IPS-NIHi7 (cell line): ENCODE data around the gene ZNF777.

Experiments used
- DNase-seq: peaks from one replicate; pipeline ENCODE4 v3.0.0; 2012; ENCODE audit warnings: mixed read lengths; ENCODE audit errors: extremely low spot score

The ZNF777 gene

DNA sequence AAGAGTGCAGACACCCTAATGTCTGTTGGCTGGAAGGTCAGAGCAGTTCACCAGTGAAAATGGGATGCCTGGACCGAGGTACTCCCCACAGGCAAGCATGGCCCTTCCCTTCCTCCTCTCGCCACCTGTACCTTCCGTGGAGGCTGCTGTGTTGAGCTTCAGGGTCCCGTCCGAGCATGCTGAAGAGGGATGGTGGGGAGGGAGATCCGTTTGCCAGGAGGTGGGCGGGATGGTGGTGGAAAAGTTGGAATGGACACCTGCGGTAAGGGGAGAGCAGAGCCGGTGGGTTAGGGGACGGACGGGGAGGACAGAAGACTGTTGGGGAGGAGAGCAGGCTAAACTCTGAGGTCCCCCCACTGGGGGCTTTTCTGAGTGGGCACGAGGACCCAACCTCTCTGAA lies 15.9 kb upstream of the ZNF777 start:
- DNase-seq = no peak

DNA sequence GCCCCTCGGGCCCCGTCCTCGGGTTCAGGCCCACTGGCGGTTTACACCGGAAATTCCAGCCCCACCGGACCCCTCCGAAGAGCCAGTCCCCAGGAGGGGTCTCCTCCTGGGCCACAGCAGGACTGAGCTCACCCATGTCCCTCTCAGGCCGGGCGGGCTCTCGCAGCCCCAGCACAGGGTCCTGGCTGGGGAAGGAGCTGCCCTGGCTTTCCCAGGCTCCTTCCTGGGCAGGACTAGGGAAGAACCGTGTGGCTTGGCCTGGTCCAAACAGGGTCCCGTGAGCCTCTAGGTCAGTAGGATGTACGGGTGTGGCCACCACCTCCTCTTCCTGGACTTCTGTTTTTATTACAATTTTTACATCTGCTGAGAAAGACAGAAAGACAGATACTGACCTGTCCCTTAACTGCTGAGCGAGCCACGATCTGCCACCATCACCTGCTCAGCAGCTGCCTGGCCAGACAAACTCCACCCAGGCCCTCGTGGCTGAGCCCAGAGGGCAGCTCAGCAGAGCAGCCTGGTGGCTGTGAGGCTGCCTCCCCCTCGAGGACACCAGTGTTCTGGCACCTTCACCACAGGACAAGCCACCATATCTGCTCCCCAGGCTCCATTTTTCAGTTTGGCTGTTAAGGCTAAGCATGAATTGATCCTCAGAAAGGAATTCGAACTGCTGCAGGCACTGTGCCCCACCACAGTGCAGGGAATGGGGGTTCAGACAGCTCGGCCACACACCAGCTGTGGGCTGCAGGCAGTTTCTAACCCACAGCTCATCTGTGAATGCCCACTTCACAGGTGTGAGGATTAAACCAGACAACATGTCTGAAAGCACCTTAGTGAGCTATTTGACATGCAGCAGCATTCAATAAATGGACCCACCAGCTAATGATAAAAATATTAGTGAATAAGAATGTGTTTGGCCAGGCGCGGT lies 14.5 kb upstream of the ZNF777 start:
- DNase-seq = no peak

DNA sequence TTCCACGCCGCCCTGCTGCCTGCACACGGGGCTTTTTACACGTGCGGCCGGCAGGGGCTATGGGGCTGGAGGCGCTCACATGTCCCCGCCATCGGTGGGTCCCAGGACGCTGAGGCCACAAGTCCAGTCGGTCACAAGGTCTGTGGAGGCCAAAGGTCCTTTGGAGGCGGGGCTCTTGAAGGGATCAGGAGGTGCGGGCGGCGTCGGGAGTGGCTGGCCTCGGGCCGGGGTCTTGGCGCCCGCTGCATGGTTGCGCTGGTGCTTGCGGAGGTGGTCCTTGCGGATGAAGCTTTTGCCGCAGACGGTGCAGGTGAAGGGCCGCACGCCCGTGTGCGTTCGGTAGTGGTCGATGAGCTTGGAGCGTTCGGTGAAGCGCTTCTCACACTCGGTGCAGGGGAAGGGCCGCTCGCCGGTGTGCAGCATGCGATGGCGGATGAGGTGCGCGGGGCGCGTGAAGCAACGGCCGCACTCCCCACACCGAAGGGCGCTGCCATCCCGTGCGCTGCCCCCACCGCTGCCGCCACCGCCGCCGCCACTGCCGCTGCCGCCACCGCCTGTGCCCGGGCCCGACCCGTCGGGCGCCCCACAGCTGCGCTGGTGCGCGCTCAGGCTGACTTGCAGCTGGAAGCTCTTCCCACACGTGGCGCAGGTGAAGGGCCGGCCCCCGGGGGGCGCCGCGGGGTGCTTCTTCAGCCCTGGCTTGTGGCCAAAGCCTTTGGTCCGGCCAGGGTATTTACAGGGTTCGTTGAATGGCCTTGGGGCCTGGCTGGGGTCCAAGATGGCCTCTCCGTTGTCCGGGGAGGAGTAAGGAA lies 13.7 kb upstream of the ZNF777 start:
- no peak for DNase-seq

GRCh38 chr7:149473251-149473650 lies 12.4 kb upstream of the ZNF777 start:
- no peak for DNase-seq

GRCh38 chr7:149471289-149471953 lies 10.6 kb upstream of the ZNF777 start:
- DNase-seq = no peak

DNA sequence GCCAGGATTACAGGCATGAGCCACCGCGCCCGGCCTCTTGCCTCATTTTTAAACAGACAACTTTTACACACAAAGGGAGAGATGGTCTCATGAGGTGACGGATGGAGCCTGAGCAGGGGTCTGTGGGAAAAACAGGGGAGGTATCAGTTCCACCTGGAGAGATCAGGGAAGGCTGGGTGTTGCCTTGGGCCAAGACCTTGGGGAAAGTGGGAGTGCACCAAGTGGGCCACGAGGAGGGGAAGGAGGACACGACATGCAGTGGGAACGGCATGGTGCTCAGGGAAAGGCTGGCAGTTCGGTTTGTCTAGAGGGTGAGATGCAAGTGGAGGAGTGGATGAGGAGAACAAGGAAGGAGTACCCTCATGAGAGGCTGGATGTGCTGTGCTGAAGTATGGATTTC lies 8.9 kb upstream of the ZNF777 start:
- DNase-seq = no peak

- DNase-seq = no peak
Observed at GRCh38 chr7:149468208-149468607, 7.3 kb upstream of the ZNF777 start.

DNA sequence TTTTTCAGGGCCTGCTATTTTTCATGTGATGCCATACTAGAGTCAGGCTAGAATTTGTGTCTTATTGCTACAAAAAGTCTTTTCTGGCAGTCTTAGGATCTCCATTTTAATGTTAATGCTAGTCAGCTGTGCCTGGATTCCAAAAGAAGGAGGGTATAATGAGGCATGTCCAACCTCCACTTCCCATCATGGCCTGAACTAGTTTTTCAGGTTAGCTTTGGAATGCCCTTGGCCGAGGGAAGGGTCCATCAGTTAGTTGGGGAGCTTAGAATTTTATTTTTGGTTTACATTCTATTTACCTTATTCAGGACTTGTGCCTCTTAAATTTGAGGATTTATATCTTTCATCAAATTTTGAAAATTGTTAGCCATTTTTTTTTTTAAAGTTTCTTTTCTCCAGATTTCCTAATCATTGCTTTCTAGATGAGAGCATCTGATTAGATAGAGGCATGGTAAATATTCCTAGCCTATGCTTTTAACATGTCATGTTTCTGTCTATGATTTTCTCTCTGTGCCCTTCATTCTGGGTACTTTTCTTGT lies 6.5 kb upstream of the ZNF777 start:
- DNase-seq = no peak

DNA sequence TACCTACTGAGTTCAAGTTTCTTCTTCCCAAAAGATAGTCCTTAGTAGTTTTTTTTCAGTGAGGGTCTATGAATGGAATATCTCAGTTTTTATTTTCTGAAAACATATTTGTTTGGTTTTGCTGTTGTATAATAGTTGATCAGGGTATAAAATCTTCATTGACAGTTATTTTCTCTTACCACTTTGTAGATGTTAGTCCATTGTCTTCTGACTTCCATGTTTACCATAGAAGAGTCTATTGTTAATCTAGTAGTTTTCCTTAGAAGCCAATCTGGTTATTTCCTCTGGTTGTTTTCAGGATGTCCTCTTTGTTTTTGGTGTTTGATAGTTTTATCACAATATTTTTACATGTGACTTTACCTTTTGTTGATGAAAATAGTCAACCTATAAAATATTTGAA lies 5.5 kb upstream of the ZNF777 start:
- DNase-seq = no peak

- no peak for DNase-seq
Observed at GRCh38 chr7:149463500-149464161, 2.8 kb upstream of the ZNF777 start.

DNA sequence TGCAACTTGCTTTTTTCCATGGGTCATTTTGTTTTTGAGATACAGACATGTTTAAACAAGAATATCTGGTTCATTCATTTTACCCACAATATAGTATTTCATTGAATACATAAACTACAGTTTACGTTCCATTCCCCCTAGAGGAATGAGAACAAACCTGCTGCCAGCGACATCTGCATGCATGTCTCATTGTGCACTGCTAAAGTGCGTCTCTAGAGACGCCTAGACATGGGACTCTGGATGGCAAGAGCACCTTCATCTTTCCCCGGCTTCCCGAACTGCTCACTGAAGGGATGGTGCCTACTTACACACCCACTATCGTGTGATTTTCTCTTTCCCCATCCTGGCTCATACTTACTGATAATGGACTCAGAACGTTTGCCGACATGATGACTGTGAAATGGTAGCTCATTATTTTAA lies 1.2 kb upstream of the ZNF777 start:
- DNase-seq = no peak

DNA sequence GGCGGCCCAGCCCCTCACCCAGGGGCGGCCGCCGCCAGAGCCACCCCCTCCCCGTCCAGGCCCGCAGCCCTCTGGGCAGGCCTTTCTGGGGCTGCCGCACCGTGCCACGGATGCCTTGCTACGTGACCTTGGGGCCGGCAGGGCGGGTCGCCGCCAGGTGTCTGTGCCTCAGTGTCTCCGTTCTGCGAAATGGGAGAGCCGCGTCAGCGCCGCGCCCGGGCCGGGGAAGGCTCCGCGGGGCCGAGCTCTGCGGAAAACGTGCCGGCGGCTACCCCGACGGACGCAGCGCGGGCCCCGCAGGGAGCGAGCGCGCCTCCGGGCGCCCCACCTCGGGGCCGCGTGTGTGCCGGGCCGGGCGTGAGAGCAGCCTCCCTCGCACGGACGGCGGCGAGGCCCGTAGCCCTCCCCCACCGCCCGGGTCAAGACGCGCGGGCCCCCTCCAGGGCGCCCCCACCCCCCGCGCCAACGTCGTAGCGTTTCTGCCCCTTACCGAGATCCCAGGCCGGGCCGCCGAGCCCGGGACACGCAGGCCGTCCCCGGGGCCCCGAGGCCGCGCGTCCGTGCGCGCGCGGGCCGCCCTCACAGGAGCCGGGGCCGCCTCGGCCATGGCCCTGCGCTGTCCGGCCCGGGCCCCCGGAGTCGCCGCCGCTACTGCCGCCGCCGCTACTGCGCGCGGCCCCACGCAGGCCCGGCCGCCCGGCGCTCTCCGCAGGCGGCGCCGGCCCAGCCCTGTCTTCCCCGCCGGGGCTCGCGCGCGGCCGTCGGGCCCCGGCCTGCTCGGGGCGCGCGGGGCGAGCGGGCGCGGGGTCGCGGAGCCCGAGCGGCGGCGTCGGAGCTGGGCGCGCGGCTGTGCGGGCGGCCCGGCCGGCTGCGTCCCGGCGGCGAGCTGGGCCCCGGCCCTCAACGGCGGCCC lies 1.1 kb downstream of the ZNF777 start:
- DNase-seq = peak; percentile 50

DNA sequence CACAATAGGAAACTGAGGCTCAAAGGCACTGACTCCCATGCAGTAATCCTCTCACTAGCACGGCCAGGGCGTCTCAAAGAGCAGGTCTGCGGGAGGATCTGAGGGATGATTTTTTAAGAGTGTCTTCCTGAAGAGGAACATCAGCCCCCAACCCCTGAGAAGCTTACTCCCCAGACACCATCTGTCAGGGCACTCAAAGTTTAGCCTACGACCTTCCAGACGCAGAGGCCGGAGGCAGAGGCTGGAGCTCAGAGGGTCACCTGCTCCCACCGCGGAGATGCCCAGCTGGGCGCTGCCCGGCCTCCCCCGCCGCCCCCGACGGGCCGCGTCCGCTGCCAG lies 1.7 kb downstream of the ZNF777 start:
- DNase-seq = no peak

DNA sequence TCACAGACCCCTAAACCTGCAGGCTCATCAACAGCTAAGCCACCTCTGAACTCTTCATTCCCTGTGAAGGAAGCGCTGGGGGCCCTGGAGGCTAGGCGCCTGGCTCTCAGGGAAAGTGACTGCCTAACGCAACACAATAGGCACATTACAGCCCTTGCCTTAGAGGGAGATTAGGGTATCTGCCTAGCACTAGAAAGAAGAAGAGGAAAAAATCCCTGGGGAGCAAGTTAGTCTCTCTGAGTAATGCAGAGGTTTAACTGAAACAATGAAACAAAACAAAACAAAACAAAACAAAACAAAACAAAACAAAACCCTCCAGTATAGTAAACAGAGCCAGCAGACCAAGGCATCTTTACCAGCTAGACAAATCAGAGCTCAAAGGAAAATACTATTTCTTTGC lies 2.6 kb downstream of the ZNF777 start:
- no peak for DNase-seq

DNA sequence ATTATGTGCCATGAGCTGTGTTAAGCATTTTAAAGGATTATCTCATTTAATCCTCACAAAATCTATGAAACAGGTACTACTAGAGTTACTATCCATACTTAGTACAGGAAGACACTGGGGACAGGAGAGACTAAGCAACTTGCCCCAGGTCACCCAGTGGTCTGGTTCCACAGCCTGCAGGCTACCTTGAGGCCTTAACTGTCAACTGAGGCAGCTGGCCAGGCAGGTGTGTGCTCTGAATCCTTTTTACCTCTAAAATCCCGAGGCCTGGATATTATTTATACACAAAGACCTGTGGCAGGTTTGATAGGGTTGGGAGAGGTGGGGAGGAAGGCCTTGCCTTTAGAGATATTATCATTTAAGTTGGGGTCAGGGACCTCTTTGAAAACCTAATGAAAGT lies 3.1 kb downstream of the ZNF777 start:
- DNase-seq = no peak

DNA sequence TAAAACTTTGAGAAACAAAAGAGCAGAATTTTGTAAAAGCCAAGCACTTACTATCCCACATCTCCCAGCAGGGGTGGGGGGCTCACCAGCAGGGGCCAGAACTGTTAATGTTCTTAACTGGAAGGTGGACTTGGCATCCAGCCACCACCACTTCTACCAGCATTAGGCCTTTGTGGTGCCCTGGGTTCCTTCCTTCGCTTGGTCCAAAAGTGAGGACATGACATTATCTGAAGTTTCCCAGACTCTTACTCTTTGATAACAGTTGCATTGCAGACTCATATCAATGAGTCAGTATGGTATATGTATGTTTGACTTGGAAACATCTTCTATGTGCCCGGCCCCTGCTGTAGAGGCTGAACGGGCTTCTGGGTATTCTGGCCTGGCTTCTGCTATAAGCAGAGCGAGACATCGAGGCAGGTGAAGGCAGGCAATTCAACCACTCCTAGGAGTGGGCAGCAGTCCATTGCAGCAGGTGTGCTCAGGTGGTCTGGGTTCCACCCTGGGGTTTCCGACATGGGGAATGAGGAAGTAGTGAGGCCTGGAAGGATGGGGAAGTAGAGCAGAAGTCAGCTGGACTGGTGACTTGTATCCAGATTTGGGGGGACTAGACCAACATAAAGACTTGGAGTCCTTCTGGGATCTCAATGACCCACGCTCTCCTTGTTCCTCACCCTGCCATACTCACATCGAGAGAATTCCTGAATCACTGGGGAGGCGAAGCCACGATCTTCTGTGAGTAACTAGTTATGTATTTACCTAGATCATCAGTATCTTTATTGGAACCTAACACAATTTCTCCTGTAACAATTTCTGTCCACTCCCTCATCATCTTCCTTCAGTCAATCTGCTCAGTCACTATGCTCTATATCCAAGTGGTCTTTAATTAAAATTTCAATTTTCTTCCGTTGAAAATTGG lies 4.1 kb downstream of the ZNF777 start:
- DNase-seq = no peak

DNA sequence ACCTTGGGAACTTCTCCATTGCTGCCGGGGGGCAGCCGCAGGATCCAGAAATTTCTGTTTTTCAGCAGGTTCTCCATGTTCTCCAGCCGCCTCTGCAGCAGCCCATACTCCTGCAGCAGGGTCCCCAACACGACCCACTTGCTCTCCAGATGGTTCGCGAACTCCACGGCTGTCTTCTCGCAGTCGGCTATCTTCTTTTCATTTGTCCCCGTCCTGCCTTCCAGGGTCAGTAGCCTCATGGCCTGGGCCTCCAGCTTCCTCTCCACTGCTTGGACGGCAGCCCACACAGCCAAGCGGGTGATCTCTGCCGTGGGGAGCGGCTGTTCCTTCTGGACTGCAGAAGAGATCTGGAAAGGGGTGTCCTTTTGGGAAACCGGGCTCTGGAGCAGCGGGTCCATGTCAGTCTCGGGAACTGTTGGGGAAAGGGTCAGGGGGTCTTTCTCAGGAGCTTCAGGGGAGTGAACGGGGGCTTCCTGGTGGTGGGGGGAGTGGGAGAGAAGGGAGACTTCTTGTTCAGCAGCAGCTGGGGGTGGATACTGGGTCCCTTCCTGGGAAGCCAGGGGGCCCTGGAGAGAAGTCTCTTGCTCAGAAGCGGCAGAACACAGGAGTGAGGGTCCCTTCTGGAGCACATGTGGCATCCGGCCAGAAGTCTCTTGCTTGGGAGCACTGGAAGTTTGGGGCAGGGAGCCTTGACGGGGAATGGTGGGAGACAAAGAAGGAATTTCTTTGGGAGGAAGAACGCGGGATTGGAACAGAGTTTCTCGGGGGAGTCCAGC lies 5.5 kb downstream of the ZNF777 start:
- no peak for DNase-seq

DNA sequence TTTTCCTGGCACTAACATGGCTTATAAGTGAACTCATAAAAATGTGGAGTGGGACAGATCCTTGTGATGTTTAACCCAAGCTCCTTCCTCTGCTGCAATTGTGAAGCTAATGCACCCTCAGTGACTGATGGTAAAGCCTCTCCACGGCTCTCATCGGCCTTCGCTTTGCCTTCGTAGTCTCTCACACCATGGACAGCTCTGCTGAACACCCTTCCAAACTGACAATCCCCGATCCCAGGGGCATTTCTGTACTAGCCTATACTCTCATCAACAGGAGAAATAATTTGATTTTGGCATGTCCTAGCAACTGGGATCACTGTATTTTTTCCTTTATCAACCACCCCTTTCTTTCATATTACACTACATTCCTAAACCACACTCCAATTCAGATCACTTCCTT lies 6.1 kb downstream of the ZNF777 start:
- no peak for DNase-seq

- no peak for DNase-seq
Observed at GRCh38 chr7:149454006-149454405, 6.9 kb downstream of the ZNF777 start.
